RWPE1 (cell line): ENCODE data around the gene ADTRP.
"Not testable (repeated sequence)": the region's sequence is repeated elsewhere in the genome, so short reads cannot be mapped to it uniquely, and the experiment has no call there.

Source experiments
- CTCF ChIA-PET: fragments of 350-600 bp; sonication (Branson Sonifier 250); formaldehyde crosslinking; extraction: SDS; loops from one replicate; lab custom pipeline; 2021; lab: Yijun Ruan, JAX
- POLR2A ChIA-PET: fragments of 400-600 bp; formaldehyde crosslinking; extraction: SDS; loops from one replicate; lab custom pipeline; 2020; ENCODE audit warnings: antibody characterized with exemption; ENCODE audit not compliant: low non-redundant PET; lab: Yijun Ruan, JAX
- DNase-seq: peaks from one replicate; pipeline ENCODE4 v3.0.0; 2012; ENCODE audit warnings: low spot score
- H3K27ac ChIP-seq: fragments of 450-650 bp; 2 replicates; pipeline ENCODE4 v1.5.1; 2017
- TF ChIP-seq, protein P1 (sequence below): fragments of 450-650 bp; conservative IDR thresholded peaks from 2 replicates; pipeline ENCODE4 v1.5.1; 2017; ENCODE audit warnings: low read depth, mild to moderate bottlenecking

ADTRP gene

DNA sequence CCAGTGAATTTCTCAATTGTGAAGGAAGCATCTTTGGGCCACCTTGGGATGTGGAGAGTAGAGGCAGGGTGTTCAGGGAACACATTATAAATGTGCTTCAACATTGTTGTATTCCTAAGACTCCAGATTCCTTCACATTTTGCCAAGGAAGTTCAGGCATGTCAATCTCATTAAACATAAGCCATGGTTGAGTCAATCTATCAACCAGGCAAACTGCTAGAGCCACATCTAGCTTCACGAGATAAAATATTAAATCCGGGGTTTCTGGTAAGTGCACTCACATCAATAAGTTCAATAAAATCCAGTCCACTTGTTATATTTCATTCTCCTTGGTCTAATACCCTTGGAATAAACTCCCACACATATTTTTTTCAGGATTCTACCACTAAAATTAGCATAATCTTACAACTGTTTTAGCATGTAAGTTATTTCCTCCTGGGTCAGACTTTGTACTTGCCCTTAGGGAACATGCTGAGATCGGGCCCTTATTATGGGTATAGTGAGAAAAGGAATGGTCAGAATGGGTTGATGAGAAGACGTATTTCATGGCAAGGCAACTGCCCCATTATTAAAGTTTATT lies 93.6 kb downstream of the ADTRP start:
- TF ChIP-seq, protein P1, sequence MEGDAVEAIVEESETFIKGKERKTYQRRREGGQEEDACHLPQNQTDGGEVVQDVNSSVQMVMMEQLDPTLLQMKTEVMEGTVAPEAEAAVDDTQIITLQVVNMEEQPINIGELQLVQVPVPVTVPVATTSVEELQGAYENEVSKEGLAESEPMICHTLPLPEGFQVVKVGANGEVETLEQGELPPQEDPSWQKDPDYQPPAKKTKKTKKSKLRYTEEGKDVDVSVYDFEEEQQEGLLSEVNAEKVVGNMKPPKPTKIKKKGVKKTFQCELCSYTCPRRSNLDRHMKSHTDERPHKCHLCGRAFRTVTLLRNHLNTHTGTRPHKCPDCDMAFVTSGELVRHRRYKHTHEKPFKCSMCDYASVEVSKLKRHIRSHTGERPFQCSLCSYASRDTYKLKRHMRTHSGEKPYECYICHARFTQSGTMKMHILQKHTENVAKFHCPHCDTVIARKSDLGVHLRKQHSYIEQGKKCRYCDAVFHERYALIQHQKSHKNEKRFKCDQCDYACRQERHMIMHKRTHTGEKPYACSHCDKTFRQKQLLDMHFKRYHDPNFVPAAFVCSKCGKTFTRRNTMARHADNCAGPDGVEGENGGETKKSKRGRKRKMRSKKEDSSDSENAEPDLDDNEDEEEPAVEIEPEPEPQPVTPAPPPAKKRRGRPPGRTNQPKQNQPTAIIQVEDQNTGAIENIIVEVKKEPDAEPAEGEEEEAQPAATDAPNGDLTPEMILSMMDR, result no peak
- POLR2A ChIA-PET, result interaction anchor here (0.5 kb wide), 1 partner anchor 774 kb away, joined by 3 read pairs; no protein-coding TSS in a partner anchor
- no peak for DNase-seq
- CTCF ChIA-PET, result interaction anchor here (0.9 kb wide), 1 partner anchor 350 kb away, joined by 5 read pairs; no protein-coding TSS in a partner anchor
- no peak overlapping the region for H3K27ac ChIP-seq

DNA sequence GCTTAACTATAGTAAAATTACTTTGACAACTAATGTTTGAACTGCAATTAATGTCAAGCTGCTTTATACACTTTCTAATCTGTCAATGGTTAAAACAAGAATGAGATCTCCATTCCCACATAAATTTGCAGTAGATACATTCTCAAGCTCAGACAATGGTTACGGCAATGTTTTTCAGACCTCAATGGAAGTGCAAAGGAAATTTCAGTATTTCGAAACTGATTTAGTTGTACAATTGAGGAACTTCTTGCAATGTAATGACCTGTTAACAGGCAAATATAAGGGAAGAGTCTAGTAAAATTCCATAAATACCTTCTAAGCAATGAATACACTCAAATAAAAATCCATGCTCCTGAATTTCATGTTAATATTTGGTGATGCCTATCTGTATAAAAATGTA lies 94.7 kb downstream of the ADTRP start:
- TF ChIP-seq, protein P1, result no peak
- H3K27ac ChIP-seq, result no peak overlapping the region
- no peak for DNase-seq
- ChIA-PET CTCF (no interaction called here), POLR2A (no interaction called here)

DNA sequence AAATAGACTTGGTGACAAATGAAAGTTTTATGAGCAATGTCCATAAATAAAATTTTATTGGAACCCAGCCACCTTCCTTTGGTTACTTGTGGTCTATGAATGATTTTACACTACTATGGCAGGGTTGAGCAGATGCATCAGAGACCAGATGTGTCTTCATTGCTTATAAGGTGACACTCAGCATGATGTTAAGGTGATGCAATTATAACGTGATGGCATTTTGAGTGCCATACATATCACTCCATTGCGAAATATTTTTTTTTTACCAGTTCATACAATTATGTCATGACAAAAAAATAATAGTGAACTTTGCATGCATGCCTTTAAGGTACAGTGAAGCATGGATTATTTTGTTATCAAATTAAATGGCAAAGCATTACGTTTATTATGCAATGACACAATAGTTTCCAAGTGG lies 96.0 kb downstream of the ADTRP start:
- DNase-seq, result no peak
- POLR2A ChIA-PET, result no interaction called here
- H3K27ac ChIP-seq, result no peak overlapping the region
- TF ChIP-seq, protein P1, result no peak
- CTCF ChIA-PET, result no interaction called here

DNA sequence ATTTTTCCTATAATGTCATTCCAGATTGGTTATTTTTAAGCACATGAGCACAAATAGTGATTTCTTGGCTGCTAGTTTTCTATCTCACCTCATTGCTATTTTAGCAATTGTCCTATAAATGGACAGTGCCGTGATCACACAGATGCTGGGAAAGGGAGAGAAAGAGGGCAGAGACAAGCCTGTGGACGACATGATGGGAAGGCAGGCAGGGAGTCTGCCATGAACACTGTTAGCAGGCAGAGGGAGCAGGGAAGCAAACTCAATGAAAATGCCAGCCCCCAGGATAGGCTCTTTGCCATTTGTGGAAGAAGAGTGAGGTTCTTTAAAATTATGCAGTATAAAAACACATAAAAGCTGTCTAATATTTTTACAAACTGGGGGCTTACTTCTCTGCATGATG lies 96.8 kb downstream of the ADTRP start:
- no peak for DNase-seq
- POLR2A ChIA-PET, result no interaction called here
- CTCF ChIA-PET, result no interaction called here
- H3K27ac ChIP-seq, result no peak overlapping the region
- TF ChIP-seq, protein P1, result no peak

DNA sequence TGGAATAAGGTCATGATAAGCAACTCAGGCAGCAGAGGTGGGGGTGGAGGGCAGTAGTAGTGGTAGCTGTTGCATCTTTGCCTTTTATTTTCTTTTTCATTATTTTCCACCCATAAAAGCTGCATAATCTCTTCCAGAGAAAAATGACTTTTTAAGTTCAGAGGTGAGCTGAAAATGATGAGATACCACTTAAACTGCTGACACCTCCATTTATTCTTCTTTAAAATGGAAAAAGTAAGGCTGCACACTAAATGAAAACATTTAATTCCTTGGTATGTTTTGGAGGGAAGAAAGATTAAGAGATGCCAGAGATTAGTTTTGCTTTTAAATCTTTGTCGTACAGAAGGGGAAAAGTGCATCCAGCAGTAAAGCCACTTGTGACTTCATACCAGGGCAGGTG lies 97.2 kb downstream of the ADTRP start:
- no peak overlapping the region for H3K27ac ChIP-seq
- ChIA-PET CTCF (no interaction called here), POLR2A (no interaction called here)
- DNase-seq, result no peak
- TF ChIP-seq, protein P1, result no peak

DNA sequence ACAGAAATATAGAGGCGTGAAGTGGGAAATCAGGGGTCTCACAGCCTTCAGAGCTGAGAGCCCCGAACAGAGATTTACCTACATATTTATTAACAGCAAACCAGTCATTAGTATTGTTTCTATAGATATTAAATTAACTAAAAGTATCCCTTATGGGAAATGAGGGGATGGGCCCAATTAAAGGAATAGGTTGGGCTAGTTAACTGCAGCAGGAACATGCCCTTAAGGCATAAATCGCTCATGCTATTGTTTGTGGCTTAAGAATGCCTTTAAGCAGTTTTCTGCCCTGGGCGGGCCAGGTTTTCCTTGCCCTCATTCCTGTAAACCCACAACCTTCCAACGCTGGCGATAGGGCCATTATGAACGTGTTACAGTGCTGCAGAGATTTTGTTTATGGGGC lies 98.1 kb downstream of the ADTRP start:
- CTCF ChIA-PET, POLR2A ChIA-PET, DNase-seq, H3K27ac ChIP-seq: not testable (repeated sequence)

DNA sequence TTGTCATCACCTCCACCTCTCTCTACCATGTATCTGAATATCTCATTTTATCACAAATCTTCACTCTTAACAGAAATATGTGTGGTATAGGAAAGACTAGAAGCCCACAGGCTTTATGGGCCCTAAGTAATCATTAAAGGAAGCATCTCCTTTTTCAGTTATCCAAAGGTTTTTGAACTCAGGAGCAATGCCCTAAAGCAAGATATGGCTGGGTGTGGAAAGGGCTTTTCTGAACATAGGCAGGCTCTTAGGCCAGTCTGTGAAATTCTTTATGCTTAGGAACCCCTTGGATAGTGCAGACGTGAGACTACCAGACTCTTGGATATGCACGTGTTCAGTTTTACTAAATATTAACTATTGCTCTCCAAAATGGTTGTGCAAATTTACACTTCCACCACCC lies 99.5 kb downstream of the ADTRP start:
- no peak overlapping the region for H3K27ac ChIP-seq
- ChIA-PET POLR2A (no interaction called here), CTCF (interaction anchor here (0.6 kb wide), 1 partner anchor 1257 kb away, joined by 4 read pairs; no protein-coding TSS in a partner anchor)
- TF ChIP-seq, protein P1, result no peak
- DNase-seq, result no peak
